HG02852 (cell line): ENCODE results near the gene TFDP2.
A peak's percentile ranks its signal among the peaks of the same experiment; 100 is the strongest.
"Not testable (repeated sequence)": the region's sequence is repeated elsewhere in the genome, so short reads cannot be mapped to it uniquely, and the experiment has no call there.

Experiments used
- ATAC-seq: cut with Tn5 transposase; IDR thresholded peaks from one replicate; pipeline ENCODE4 v1.9.1; 2021; ENCODE audit warnings: mild to moderate bottlenecking, moderate library complexity; ENCODE audit not compliant: unreplicated experiment

The TFDP2 gene

GRCh38 chr3:142075656-142076055 is 73.7 kb downstream of the TFDP2 start:
- ATAC-seq: not testable (repeated sequence)

- ATAC-seq: no peak
Observed at GRCh38 chr3:142072816-142073215, 76.5 kb downstream of the TFDP2 start.

GRCh38 chr3:142065932-142066331 is 83.4 kb downstream of the TFDP2 start:
- ATAC-seq: no peak

GRCh38 chr3:142065344-142065743 is 84.0 kb downstream of the TFDP2 start:
- no peak for ATAC-seq

- no peak for ATAC-seq
Observed at GRCh38 chr3:142064454-142064853, 84.9 kb downstream of the TFDP2 start.

GRCh38 chr3:142057331-142057725 is 92.0 kb downstream of the TFDP2 start:
- no peak for ATAC-seq

GRCh38 chr3:142056656-142057330 is 92.6 kb downstream of the TFDP2 start:
- ATAC-seq: no peak

- ATAC-seq: no peak
Observed at GRCh38 chr3:142053835-142054234, 95.5 kb downstream of the TFDP2 start.

- no peak for ATAC-seq
Observed at GRCh38 chr3:142053244-142053643, 96.1 kb downstream of the TFDP2 start.

GRCh38 chr3:142051351-142051750 is 98.0 kb downstream of the TFDP2 start:
- no peak for ATAC-seq

- no peak for ATAC-seq
Observed at GRCh38 chr3:142047021-142047369, 102.3 kb downstream of the TFDP2 start.

- no peak for ATAC-seq
Observed at GRCh38 chr3:142046320-142047020, 102.9 kb downstream of the TFDP2 start.

- no peak for ATAC-seq
Observed at GRCh38 chr3:142040941-142041491, 108.3 kb downstream of the TFDP2 start.

- no peak for ATAC-seq
Observed at GRCh38 chr3:142035308-142035922, 113.9 kb downstream of the TFDP2 start.

GRCh38 chr3:142033292-142033691 is 116.1 kb downstream of the TFDP2 start:
- ATAC-seq: no peak

GRCh38 chr3:142031575-142031974 is 117.8 kb downstream of the TFDP2 start:
- no peak for ATAC-seq

GRCh38 chr3:142029791-142030190 is 119.6 kb downstream of the TFDP2 start:
- ATAC-seq: no peak

GRCh38 chr3:142029052-142029642 is 120.2 kb downstream of the TFDP2 start:
- no peak for ATAC-seq

- peak; percentile 71 for ATAC-seq
Observed at GRCh38 chr3:142028243-142028777, 121.0 kb downstream of the TFDP2 start.

- peak; percentile 51 for ATAC-seq
Observed at GRCh38 chr3:142027735-142028134, 121.6 kb downstream of the TFDP2 start.

GRCh38 chr3:142027300-142027699 is 122.0 kb downstream of the TFDP2 start:
- ATAC-seq: peak; percentile 7
